TTC549 (cell line): ENCODE results near the gene FAM120A.

Experiments
- FAIRE-seq: peaks from 2 replicates; lab custom pipeline; 2012; peaks lifted over from hg19 to GRCh38; lab: Jason Lieb, UNC

FAM120A gene

GRCh38 chr9:93594041-93594756, 142.7 kb downstream of the FAM120A start:
- no peak for FAIRE-seq

- FAIRE-seq = no peak
Measured at GRCh38 chr9:93595461-93595860, 144.0 kb downstream of the FAM120A start.

DNA sequence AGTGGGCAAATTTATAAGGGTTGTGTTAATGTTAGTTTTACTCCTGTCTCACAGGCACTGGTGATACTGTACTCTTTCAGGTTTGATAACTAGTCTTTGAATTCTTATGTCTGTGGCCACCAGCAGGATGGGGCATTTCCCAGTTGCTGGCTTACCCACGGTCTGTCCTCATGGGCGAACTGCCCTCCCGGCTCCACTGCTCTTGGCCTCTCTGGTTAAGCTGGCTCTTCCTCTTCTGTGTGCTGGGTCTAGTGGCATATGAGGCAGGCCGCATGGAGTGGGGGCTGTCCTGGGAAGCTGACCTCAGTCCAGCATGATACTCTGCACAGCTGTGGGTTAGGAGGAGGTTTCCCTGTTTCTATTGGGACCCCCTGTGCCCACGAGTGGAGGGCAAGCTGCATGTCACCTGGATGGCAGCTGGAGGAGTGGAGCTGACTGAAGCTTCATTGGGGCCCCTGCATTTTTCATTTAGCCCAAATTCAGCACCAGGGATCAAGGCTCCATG, 144.4 kb downstream of the FAM120A start:
- no peak for FAIRE-seq

- no peak for FAIRE-seq
Measured at GRCh38 chr9:93596399-93596798, 144.9 kb downstream of the FAM120A start.

- no peak for FAIRE-seq
Measured at GRCh38 chr9:93597142-93597706, 145.7 kb downstream of the FAM120A start.

DNA sequence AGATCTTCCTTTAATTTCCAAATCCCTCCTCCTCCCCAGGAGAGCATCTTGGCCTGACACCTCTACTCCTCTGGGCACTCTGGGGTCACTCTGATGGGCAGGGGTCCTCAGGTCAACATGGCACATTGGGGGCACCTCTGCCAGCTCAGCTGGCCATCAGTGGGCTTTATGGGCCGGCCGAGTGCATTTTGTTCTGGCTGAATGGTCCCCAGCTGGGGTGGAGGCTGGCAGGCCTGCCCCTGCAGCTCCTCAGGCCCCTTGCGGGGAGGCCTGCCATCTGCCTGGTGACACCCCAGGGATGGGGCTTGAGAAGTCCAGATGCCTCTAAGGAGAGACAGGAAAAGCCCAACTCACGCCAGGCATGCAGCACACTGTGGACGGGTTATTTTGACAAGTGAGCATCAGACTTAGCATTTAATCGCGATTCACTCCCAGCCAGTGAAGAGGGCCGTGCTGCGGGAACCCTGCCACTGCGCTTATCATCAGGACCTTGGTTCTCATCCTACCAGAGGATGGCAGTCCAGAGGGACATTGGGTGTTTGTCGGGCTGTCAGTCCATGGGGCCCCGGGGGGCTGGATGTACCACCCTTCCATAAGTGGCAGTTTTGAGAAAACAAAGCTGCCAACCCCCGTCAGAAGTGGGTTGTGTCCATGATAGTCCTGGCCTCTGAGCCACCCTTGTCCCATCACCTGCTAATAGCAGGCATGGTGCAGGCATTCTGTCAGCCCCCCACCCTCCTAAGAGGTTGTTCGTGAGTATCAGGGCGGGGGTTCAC, 146.6 kb downstream of the FAM120A start:
- FAIRE-seq = no peak

DNA sequence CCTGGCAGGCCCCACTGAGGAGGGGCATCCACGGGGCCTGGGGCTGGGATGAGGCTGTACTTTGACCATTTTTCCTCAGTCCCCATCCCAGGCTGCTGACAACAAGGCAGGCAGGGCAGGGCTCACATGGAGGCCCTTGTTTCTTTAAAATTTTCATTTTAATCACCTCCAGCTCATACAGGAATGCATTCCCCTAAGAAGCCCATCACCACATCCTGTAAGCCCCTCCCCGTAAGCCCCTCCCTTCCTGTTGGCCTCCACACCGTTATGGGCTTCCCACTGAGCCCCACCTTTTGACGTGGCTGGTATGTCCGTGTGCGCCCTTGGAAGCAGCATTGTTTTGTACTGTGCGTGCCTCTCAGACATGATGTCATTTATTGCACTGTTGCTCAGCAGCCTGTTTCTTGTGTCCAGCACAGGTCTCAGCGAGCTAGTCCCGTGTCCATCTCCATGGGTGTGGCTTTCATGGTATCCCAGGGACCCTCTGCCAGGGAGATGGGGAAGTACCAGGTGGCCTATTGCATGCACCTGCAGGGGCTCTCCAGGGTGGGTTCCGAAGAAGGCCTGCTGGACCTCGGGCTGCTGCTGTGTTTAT, 147.3 kb downstream of the FAM120A start:
- FAIRE-seq = no peak

- no peak for FAIRE-seq
Measured at GRCh38 chr9:93599571-93600403, 148.3 kb downstream of the FAM120A start.

- no peak for FAIRE-seq
Measured at GRCh38 chr9:93600504-93600903, 149.0 kb downstream of the FAM120A start.

GRCh38 chr9:93601063-93601462, 149.6 kb downstream of the FAM120A start:
- no peak for FAIRE-seq

DNA sequence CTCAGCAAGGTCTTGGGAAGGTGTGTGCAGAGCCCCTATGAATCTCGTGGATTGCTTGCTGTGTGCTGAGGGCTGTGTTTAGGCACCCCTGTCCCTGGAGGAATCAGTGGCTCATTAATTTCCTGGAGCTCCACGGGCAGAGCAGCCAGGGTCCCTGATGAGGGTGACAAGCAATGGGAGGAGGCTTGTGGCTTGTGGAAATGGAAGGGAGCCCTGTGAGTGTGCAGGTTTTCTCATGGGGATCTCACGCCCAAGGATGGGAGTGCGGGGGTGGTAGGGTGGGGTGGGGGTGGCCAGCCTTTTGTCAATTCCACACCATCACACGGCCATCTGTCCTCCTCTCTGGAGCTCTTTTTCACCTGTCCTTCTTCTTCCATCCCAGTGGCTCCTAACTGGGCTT, 150.2 kb downstream of the FAM120A start:
- no peak for FAIRE-seq

DNA sequence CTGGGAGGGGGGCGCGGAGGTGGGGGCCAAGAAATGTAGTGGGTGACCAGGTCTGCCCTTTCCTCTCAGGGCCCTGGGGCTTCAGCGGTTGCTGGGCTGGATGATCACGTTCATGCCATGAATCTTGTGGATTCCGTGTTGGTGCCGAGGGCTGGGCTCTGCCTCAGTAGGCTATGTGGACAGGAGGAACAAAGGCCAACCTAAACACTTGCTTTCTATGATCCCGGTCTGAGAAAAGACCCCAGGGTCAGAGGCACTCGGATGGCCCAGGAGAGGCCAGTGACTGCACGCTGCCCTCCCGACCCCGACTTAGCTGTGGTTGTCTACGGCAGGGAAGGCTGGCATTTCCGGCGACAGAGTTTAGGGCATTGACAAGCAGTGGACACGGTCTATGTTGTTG, 151.5 kb downstream of the FAM120A start:
- FAIRE-seq = no peak

DNA sequence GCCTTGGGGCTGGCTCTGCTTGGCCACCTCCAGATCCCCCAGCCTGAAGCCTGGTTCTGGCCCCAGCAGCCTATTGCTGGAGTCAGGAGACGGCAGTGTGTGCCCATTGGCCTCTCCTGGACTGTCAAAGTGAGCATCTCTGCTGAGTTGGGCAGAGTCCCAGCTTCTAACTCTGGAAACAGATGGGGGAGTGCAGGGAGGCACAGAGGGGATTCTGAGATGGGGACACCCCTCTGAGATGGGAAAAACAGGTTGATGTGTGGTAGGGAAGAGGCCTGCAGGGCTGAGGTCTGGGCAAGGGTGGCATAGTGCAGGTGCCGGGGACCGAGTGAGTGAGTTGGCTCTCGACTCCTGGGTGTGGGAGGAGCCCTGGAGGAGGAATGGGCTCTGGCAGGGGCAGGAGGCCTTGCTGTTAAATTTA, 152.4 kb downstream of the FAM120A start:
- FAIRE-seq = no peak

- no peak for FAIRE-seq
Measured at GRCh38 chr9:93606187-93606586, 154.7 kb downstream of the FAM120A start.

DNA sequence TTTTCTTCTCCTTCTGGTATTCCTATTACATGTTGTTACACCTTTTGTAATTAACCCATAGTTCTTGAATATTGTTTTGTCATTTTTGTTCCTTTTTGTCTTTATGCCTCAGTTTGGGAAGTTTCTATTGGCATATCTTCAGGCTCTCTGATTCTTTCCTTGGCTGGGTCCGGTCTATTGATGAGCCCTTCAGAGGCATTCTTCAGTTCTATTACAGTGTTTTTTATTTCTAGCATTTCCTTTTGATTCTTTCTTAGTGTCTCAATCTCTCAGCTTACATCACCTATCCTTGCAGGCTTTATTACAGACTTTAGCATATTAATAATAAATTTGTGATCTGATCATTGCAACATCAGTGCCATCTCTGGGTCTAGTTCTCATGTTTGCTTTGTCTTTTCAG, 158.7 kb downstream of the FAM120A start:
- no peak for FAIRE-seq

DNA sequence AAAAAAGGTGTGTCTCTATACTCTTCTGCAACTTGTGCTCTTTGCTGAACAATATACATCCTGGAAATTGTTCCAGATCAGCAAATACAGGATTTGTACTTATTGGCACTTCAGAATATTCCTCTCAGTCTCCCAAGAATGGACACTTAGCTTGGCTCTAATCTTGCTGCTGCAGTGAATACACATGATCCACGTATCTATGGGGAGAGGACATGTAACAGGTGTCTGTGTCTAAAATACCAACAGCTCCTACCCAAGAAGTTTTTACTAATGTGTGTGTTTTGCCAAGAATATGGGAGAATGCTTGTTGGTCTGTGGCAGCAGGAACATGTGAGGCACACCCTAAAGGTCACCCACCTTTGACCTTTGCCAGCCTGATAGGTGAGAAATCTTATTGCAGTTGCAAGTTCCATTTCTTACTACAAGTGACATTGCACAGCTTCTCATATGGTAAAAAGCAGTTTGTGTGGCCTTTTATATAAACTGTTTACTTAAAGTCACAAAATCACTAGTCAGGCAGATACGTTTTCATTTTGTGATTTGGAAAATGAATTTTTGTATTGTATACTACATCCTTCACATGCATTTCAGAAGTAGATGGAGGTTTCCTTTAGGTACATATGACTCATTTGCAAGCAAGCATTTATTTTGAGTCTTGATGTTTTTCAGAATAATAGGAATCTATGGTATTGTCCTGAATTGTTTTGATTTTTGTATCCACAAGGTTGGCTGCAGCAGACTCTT, 160.7 kb downstream of the FAM120A start:
- no peak for FAIRE-seq

DNA sequence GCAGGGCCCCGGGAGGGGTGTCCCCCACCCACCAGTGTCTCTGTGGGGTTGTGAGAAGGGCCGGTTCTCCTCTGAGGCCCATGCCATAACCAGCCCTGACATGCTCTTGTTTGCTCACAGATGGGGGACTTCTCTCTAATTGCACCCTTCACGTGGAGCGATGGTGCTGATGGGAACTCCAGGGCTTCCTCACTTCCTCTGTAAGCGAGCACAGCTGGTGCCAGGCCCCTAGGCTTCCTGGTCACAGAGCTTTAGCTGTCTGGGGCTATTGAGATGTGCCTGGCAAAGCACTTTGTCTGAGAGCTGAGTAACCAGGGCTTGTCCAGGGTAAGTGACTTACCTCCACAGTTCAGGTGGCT, 161.3 kb downstream of the FAM120A start:
- FAIRE-seq = no peak

- FAIRE-seq = no peak
Measured at GRCh38 chr9:93613174-93613573, 161.7 kb downstream of the FAM120A start.

DNA sequence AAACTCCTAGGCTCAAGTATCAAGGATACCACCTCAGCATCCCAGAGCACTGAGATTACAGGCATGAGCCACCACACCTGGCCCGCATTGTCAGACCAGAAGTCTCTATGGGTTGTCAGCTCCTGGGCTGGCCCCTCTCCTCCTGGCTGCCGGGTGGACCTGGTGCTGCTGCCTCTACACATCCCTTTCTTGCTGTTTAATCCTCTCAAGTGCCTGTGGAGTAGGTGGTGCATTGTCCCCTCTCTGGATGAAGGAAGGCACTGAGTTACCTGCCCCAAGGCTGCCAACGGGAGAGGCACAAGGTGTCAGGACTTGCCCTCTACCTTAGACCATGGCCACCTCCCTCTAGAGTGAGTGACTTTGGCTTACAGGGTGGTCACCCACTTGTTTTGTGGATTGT, 162.3 kb downstream of the FAM120A start:
- FAIRE-seq = no peak

GRCh38 chr9:93614830-93615468, 163.5 kb downstream of the FAM120A start:
- no peak for FAIRE-seq
